Vagina (tissue), 2 donors: ENCODE results near the gene ZBTB8OS. TPM values are rescaled to one million over a fixed set of nuclear protein-coding genes. Genes with fewer than 3 reads are reported as not detected.
"Not testable (repeated sequence)": the region's sequence is repeated elsewhere in the genome, so short reads cannot be mapped to it uniquely, and the experiment has no call there.

ENCODE experiments used
- DNase-seq, 2 donors: peaks; one replicate each; pipeline ENCODE4 v3.0.0-alpha.2; 2017; ENCODE audit errors: extremely low spot score in 2 of 2
- H3K27ac ChIP-seq: fragments of 200-600 bp; sonication (generic); one replicate; pipeline ENCODE4 v1.5.1; 2019
- H3K27me3 ChIP-seq: fragments of 200-600 bp; sonication (generic); one replicate; pipeline ENCODE4 v1.5.1; 2019
- H3K36me3 ChIP-seq, 2 donors: fragments of 200-600 bp; sonication (generic); one replicate each; pipeline ENCODE4 v1.5.1; 2017 to 2019
- H3K4me1 ChIP-seq: fragments of 200-600 bp; sonication (generic); one replicate; pipeline ENCODE4 v1.5.1; 2019
- H3K4me3 ChIP-seq, 2 donors: fragments of 200-600 bp; sonication (generic); 1 replicate in 1 of 2; 2 replicates in 1 of 2; pipeline ENCODE4 v1.5.1; 2016 to 2019
- H3K9me3 ChIP-seq: fragments of 200-600 bp; sonication (generic); one replicate; pipeline ENCODE4 v1.5.1; 2019
- POLR2A ChIP-seq, 2 donors: fragments of 450-650 bp; IDR thresholded peaks; one replicate each; pipeline ENCODE4 v1.6.1; 2017; ENCODE audit warnings: antibody characterized with exemption in 2 of 2, mild to moderate bottlenecking in 2 of 2, moderate library complexity in 2 of 2
- POLR2AphosphoS5 ChIP-seq, 2 donors: sonication (generic); formaldehyde crosslinking; IDR thresholded peaks; one replicate each; pipeline ENCODE4 v1.9.0; 2017; ENCODE audit warnings: antibody characterized with exemption in 2 of 2, mild to moderate bottlenecking in 2 of 2, low read depth in 1 of 2; ENCODE audit not compliant: insufficient read depth in 1 of 2
- intact Hi-C: fragments of 100-400 bp; cut with DNase I; formaldehyde crosslinking; loops from one replicate; pipeline ENCODE4 v1.15.1; 2023
- total RNA-seq: library from RNA; depleted of rRNA; stranded (reverse); fragments of >200 nt; gene quantifications from one replicate; pipeline ENCODE4 v1.2.3, GENCODE V29; 2016
- TF ChIP-seq, protein P1 (sequence below), 3 experiments: fragments of 450-650 bp in 2 of 3; fragments of 200-600 bp in 1 of 3; sonication (generic) in 1 of 3; IDR thresholded peaks; one replicate each; pipeline ENCODE4 v1.5.1; 2017 to 2019; ENCODE audit warnings: antibody characterized with exemption in 3 of 3, mild to moderate bottlenecking in 2 of 3, moderate library complexity in 2 of 3

ZBTB8OS gene
- total RNA-seq, 1 donor from 2014 or later, result 17.4 TPM

DNA sequence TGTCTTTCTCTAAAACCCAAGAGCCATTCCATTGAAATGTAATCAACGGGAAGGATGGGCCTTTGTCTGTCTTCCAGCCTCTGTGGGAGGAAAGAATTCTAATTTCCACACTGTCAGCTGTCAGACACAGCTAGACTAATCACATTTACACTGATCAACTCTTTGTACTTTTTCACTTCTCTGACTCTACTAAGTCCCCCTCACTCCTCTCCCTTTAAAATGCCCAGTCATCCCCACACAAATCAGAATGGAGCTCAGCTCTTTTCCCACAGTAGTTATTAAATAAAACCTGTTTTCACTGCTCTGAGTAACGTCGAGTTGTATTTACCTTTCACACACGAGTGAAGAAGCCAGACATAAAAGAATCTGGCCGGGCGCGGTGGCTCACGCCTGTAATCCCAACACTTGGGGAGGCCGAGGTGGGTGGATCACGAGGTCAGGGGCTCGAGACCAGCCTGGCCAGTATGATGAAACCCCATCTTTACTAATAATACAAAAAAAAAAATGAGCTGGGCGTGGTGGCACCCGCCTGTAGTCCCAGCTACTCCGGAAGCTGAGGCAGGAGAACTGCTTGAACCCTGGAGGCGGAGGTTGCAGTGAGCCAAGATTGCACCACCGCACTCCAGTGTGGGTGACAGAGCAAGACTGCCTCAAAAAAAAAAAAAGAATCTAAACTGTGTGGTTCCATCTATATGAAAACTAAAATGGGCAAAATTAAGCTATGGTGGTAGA is 13.3 kb downstream of the ZBTB8OS start:
- H3K36me3 ChIP-seq, result peaks cover 0 to 12% of the 10 kb centered on the region in 2 donors
- intact Hi-C loops, result no loop called here
- no peak for DNase-seq
- no peak overlapping the region for H3K27ac ChIP-seq
- H3K4me1 ChIP-seq, result no peaks in the 10 kb centered on the region
- no peaks in the 10 kb centered on the region for H3K27me3 ChIP-seq
- no peaks in the 10 kb centered on the region for H3K9me3 ChIP-seq
- H3K4me3 ChIP-seq, result no peak overlapping the region
- TF ChIP-seq POLR2A (IDR thresholded peaks at IDR 0.05) (no peak), POLR2AphosphoS5 (IDR thresholded peaks at IDR 0.05; ENCODE audit: insufficient read depth in 1 of 2, low read depth in 1 of 2) (no peak)
- TF ChIP-seq, protein P1, sequence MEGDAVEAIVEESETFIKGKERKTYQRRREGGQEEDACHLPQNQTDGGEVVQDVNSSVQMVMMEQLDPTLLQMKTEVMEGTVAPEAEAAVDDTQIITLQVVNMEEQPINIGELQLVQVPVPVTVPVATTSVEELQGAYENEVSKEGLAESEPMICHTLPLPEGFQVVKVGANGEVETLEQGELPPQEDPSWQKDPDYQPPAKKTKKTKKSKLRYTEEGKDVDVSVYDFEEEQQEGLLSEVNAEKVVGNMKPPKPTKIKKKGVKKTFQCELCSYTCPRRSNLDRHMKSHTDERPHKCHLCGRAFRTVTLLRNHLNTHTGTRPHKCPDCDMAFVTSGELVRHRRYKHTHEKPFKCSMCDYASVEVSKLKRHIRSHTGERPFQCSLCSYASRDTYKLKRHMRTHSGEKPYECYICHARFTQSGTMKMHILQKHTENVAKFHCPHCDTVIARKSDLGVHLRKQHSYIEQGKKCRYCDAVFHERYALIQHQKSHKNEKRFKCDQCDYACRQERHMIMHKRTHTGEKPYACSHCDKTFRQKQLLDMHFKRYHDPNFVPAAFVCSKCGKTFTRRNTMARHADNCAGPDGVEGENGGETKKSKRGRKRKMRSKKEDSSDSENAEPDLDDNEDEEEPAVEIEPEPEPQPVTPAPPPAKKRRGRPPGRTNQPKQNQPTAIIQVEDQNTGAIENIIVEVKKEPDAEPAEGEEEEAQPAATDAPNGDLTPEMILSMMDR (IDR thresholded peaks at IDR 0.05), result no peak

DNA sequence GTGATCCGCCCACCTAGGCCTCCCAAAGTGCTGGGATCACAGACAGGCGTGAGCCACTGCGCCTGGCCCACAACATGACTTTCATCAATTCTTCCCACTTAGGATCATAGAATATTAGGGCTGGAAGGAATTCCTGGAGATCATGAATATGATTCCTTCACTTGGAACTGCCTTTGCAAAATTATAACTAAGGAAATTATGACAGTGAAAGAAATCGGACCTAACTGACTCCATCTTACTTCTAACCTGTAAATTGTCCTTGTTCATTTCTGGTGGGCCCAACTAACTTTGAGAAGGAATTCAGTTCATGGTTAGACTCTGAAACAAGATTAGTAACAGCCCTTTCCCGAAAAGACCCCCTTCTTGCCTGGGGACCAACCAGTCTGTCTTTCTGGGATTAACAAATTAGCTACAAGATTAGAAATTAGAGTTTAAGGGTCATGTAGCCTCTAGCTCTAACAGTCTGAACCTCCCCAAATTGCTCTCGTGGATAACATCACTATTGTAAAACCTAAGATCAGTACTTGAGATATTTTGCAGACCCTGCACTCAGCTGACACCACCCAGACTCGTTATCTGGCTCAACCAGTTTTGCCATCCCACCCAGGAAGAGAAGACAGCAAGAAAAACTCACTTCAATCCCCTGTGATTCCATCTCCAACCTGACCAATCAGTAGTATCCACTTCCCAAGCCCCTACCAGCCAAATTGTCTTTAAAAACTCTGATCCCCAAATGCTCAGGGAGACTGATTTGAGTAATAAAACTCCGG is 14.7 kb downstream of the ZBTB8OS start:
- H3K27me3 ChIP-seq, result no peaks in the 10 kb centered on the region
- H3K4me3 ChIP-seq, result no peak overlapping the region
- H3K27ac ChIP-seq, result no peak overlapping the region
- no peaks in the 10 kb centered on the region for H3K4me1 ChIP-seq
- DNase-seq, result no peak
- TF ChIP-seq POLR2AphosphoS5 (IDR thresholded peaks at IDR 0.05; ENCODE audit: insufficient read depth in 1 of 2, low read depth in 1 of 2), result no peak
- TF ChIP-seq POLR2A (IDR thresholded peaks at IDR 0.05), result no peak
- TF ChIP-seq, protein P1 (IDR thresholded peaks at IDR 0.05), result no peak
- intact Hi-C loops, result no loop called here
- H3K9me3 ChIP-seq, result no peaks in the 10 kb centered on the region
- H3K36me3 ChIP-seq, result peaks cover 0 to 20% of the 10 kb centered on the region in 2 donors

DNA sequence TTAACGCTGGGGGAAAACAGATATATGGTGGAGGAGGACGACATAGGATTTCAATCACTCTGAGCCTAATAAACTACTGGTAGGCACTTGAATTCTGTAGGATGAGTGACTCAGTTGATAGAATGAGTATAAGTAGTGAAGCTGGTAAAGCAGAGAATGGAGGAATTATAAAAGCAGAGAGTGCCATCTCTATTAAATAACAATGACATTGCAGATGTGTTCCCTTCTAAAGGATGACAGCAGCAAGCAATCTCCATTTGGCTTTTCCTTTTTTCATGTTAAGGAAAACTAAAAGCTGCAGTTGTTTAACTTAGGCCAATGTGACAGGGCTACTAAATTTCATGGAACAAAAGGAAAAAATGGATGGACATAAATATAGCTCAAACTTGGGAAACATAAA is 17.5 kb downstream of the ZBTB8OS start:
- Histone ChIP-seq H3K4me3 (no peak overlapping the region), H3K27me3 (no peaks in the 10 kb centered on the region), H3K36me3 (peaks cover 0 to 37% of the 10 kb centered on the region in 2 donors), H3K27ac (no peak overlapping the region), H3K4me1 (no peaks in the 10 kb centered on the region), H3K9me3 (no peaks in the 10 kb centered on the region)
- TF ChIP-seq, protein P1 (IDR thresholded peaks at IDR 0.05), result no peak
- no peak for TF ChIP-seq POLR2AphosphoS5 (IDR thresholded peaks at IDR 0.05; ENCODE audit: insufficient read depth in 1 of 2, low read depth in 1 of 2)
- TF ChIP-seq POLR2A (IDR thresholded peaks at IDR 0.05), result no peak
- DNase-seq, result no peak
- intact Hi-C loops, result no loop called here

DNA sequence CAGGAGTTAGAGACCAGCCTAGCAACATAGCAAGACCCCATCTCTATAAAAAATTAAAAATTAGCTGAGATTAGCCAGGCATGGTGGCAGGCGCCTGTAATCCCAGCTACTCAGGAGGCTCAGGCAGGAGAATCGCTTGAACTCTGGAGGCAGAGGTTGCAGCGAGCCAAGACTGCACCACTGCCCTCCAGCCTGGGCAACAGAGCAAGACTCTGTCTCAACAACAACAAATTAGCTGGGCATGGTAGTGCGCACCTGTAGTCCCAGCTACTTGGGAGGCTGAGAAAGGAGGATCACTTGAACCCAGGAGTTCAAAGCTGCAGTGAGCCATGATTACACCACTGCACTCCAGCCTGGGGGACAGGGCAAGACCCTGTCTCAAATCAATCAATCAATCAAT is 20.2 kb downstream of the ZBTB8OS start:
- H3K9me3 ChIP-seq, H3K27ac ChIP-seq, DNase-seq, intact Hi-C loops, H3K4me1 ChIP-seq, H3K27me3 ChIP-seq, H3K4me3 ChIP-seq: not testable (repeated sequence)
- peaks cover 0 to 46% of the 10 kb centered on the region in 2 donors for H3K36me3 ChIP-seq

DNA sequence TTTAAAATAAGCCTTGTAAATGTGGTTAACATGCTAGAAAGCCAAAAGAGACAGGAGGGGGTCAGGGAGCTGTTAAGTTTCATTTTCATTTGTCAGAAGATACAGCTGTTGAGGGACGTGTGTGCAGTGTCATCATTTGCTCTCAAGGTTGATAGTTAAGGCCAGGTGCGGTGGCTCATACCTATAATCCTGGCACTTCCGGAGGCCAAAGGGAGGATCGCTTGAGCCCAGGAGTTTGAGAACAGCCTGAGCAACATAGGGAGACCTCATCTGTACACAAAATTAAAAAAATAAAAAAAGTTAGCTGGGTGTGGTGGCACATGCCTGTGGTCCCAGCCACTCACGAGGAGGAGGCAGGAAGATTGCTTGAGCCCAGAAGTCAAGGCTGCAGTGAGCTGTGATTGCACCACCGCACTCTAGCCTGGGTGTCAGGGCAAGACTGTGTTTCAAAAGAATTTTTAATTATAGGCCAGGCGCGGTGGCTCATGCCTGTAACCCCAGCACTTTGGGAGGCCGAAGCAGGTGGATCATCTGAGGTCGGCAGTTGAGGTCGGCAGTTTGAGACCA is 22.7 kb downstream of the ZBTB8OS start:
- Histone ChIP-seq H3K36me3 (peaks cover 0 to 38% of the 10 kb centered on the region in 2 donors), H3K4me3 (no peak overlapping the region), H3K27ac (no peak overlapping the region), H3K4me1 (no peaks in the 10 kb centered on the region), H3K27me3 (no peaks in the 10 kb centered on the region), H3K9me3 (no peaks in the 10 kb centered on the region)
- TF ChIP-seq POLR2AphosphoS5 (IDR thresholded peaks at IDR 0.05; ENCODE audit: insufficient read depth in 1 of 2, low read depth in 1 of 2) (no peak), POLR2A (IDR thresholded peaks at IDR 0.05) (no peak)
- TF ChIP-seq, protein P1 (IDR thresholded peaks at IDR 0.05), result no peak
- intact Hi-C loops, result no loop called here
- DNase-seq, result no peak
